Measurements from ENCODE around the gene ANKRD31.
"Not testable (repeated sequence)": the region's sequence is repeated elsewhere in the genome, so short reads cannot be mapped to it uniquely, and the experiment has no call there.

Gene ANKRD31

GRCh38 chr5:75220787-75221186, 15.9 kb downstream of the ANKRD31 start:
- not testable (repeated sequence) for DNase-seq

- DNase-seq = no peak
Observed at GRCh38 chr5:75214928-75215327, 21.8 kb downstream of the ANKRD31 start.

DNA sequence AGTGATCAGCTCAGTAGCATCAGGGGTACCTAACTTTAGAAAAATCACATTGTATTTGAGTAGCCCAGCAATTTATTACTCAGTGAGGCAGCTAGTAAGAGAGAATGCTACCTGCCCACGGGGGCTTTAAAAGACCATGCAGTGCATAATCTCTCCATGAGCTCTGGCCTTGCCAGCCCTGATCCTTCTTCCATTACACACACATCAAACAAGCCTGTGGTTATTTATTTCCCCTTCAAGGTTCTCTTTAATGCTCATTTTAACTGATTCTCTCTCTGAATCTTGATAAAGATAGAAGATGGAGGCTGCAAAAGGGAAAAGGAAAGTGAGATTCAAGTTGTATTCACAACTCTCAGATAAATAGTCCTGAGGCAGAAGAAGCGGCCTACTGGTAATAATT, 22.3 kb downstream of the ANKRD31 start:
- DNase-seq = no peak

GRCh38 chr5:75203604-75204003, 33.1 kb downstream of the ANKRD31 start:
- DNase-seq = no peak

DNA sequence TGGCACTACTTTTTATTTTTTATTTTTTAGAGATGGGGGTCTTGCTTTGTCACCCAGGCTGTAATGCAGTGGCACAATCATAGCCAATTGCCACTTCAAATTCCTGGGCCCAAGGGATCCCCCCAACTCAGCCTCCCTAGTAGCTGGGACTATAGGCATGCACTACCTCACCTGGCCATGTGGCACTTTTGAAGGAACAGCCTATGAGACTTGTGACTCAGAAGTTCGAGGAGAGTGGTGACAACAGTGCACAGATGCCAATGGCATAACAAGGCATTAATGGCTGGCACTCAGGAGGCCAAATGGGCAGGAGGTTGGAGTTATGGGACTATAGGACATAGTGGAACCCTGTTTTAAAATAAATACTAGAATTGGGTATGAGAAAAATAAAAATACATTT, 33.7 kb downstream of the ANKRD31 start:
- no peak for DNase-seq

DNA sequence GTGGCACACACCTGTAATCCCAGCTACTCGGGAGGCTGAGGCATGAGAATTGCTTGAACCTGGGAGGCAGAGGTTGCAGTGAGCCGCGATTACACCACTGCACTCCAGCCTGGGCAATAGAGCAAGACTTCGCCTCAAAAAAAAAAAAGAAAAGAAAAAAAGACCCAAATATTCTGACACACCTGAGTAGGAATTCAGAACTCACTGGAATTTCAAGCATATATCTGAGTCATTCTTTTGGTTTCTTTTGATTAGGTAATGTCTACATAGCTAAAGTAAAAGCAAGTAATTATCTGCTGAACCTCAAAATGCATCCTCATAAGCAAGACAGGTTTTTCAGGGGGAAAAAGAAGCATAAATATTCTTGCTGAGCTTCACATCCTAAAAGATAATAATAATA, 35.9 kb downstream of the ANKRD31 start:
- no peak for DNase-seq

- no peak for DNase-seq
Observed at GRCh38 chr5:75199946-75200345, 36.7 kb downstream of the ANKRD31 start.

GRCh38 chr5:75199071-75199470, 37.6 kb downstream of the ANKRD31 start:
- no peak for DNase-seq

GRCh38 chr5:75197745-75198144, 38.9 kb downstream of the ANKRD31 start:
- DNase-seq = no peak

DNA sequence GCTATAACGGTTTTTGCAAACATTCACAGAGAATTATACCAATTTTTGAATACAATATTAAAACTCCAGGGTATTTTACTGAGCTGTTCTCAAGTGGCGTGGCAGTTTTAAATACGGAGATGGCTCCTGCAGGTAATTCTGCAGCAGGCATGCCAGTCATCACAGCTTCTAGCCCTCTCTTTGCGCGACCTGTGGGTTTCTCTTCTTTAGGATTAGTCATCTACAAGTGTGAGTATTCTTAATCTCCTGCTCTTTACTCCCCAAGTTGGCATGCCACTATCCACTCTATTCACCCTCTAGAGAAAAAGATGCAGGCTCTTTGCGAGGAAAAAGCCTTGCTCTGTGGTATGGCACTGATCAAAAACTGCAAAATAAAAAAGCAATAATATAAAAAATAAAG, 43.9 kb downstream of the ANKRD31 start:
- no peak for DNase-seq

GRCh38 chr5:75192264-75192663, 44.4 kb downstream of the ANKRD31 start:
- DNase-seq = no peak

GRCh38 chr5:75190227-75190626, 46.5 kb downstream of the ANKRD31 start:
- DNase-seq = no peak

DNA sequence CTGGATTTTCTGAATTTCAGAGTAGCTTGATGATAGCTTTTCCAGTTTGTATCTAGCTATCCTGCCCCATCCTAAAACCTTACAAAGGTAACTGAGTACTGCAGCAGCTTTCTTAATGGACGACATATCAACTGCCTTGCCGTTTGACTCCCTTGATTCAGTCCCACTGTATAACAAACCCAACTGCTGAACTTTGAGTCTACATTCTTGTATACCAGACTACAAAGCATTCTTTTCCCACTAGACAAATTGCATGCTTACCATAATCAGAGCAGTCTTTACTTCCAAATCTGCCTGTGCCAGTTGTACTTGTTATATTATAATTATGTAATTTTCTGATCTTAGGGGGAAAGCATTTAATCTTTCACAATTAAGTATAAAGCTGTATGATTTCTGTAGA, 47.3 kb downstream of the ANKRD31 start:
- no peak for DNase-seq

GRCh38 chr5:75185763-75186162, 50.9 kb downstream of the ANKRD31 start:
- no peak for DNase-seq

DNA sequence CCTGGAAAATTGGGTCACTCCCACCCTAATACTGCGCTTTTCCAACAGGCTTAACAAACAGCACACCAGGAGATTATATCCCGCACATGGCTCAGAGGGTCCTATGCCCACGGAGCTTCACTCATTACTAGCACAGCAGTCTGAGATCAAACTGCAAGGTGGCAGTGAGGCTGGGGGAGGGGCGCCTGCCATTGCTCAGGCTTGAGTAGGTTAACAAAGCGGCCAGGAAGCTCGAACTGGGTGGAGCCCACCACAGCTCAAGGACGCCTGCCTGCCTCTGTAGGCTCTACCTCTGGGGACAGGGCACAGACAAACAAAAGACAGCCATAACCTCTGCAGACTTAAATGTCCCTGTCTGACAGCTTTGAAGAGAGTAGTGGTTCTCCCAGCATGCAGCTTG, 60.7 kb downstream of the ANKRD31 start:
- not testable (repeated sequence) for DNase-seq

DNA sequence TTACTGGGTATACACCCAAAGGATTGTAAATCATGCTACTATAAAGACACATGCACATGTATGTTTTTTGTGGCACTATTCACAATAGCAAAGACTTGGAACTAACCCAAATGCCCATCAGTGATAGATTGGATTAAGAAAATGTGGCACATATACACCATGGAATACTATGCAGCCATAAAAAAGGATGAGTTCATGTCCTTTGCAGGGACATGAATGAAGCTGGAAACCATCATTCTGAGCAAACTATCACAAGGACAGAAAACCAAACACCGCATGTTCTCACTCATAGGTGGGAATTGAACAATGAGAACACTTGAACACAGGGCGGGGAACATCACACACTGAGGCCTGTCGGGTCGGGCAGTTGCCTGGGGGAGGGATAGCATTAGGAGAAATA, 61.8 kb downstream of the ANKRD31 start:
- DNase-seq = not testable (repeated sequence)

DNA sequence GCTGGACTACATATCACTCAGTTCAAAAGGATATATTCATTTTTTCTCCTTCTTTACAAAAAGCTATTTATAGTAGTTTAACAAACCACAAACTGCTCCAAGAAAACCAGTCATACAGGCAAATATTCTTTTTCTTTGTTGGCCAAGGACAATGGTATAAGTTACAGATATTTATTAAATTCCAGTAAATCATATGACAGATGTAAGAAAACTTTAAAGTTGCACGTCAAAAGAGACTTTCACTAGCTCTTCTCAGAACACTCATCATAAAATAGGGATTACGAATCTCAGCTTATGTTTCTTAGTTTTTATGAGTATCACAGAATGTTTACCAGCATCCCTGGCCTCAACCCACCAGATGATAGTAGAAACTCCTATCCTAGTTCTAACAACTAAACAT, 67.2 kb downstream of the ANKRD31 start:
- DNase-seq = no peak

- DNase-seq = no peak
Observed at GRCh38 chr5:75168026-75168735, 68.5 kb downstream of the ANKRD31 start.

- no peak for DNase-seq
Observed at GRCh38 chr5:75167345-75167744, 69.3 kb downstream of the ANKRD31 start.

- DNase-seq = not testable (repeated sequence)
Observed at GRCh38 chr5:75161508-75161907, 75.2 kb downstream of the ANKRD31 start.

DNA sequence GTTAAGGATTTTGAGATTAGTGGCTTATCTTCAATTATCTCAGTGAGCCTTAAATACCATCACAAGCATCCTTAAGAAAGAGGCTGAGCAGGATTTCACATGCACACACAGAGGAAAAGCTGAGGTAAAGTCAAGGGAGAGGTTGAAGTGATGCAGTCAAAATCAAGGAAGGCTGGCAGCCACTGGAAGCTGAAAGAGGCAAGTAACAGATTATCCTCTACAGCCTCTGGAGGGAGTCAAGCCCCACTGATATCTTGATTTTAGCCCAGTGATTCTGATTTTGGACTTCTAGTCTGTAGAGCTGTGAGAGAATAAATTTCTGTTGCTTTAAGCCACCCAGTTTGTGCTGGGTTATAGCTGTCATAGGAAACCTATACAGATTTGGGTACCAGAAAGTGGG, 80.1 kb downstream of the ANKRD31 start:
- DNase-seq = no peak

GRCh38 chr5:75152860-75153259, 83.8 kb downstream of the ANKRD31 start:
- DNase-seq = no peak

DNA sequence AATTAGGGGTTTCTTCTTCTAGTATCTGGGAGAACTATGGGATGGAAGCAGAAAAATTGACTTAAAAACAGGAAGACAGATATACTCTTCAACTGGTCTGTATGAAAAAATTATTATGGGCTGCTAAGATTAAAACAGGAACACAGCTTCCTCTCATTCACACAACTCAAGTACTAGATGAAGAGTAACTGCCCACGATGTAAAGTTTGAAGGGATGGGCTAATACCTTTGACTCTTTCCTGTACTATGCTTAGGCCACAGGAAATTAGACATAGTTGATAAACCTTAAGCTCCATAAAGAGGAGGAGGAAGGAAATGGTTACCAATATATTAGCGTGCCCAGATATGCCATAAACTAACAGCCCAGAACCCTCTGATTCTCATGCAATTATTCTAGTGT, 88.6 kb downstream of the ANKRD31 start:
- no peak for DNase-seq

DNA sequence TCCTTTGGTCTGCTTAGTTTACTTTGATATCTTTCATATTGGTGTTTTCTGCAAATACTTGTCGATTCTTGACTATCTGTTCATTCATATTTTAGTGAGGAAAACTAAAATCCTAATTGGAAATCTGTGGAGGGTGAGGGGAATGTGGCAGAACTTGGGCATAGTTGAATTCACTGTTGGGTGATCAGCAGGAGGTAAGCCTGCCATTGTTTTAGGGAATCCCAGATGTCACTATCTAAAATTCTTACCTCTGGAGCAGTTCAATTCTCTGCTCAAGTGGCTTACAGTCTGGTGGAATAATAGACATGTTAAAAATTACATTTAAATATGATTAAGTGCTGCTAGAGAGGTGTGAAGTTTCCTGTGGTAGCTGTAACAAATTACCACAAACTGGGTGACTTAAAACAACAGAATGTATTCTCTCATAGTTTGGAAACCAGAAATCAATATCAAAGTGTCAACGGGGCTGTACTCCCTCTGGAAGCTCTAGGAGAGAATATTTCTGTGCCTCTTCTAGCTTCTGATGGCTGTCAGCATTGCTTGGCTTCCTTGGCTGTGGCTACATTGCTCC, 94.0 kb downstream of the ANKRD31 start:
- DNase-seq = no peak

GRCh38 chr5:75140277-75140676, 96.4 kb downstream of the ANKRD31 start:
- DNase-seq = no peak
